ENCODE results near the gene FLOT2.
A peak's percentile ranks its signal among the peaks of the same experiment; 100 is the strongest.

FLOT2 gene, protein sequence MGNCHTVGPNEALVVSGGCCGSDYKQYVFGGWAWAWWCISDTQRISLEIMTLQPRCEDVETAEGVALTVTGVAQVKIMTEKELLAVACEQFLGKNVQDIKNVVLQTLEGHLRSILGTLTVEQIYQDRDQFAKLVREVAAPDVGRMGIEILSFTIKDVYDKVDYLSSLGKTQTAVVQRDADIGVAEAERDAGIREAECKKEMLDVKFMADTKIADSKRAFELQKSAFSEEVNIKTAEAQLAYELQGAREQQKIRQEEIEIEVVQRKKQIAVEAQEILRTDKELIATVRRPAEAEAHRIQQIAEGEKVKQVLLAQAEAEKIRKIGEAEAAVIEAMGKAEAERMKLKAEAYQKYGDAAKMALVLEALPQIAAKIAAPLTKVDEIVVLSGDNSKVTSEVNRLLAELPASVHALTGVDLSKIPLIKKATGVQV

DNA sequence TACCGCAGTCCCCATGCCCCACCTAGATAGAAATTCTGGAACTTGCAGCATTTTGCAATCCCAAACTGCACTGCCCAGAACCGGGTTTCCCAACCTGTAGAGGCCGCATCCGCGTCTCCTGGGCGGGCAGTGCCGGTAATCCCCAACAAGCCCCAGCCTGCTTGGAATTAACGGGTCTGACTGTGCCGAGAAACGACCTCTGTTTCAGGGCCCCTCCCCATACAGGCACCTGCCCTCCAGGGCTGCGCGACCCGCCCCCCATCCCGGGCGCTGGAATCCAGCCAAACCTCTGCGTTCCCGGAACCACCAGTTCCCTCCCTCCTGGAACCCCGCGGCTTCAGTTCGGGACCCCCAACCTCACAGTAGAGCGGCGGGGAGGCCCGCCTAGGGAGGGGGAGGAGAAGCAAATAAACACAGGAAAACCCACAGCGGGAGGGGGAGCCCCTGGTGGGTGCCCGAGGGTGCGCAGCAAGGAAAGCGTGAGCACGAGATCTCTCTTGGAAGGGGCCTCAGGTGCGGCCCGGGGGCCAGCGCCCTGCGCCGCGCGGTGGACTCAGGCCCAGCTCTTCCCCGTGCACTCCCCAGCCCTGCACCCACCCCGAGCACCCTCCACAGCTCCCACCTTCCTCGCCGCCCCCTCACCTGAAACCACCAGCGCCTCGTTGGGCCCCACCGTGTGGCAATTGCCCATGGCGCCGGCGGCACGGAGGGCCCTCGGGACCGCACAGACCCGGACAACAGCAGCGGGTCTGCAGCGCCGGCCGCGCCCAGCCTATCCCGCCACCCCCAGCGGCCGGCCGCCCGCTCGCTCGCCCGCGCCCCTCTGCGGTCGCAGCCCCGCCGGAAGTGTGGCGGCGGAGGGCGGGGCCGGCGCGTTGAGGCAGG lies at the start of gene FLOT2:
FLOT2 (minus strand) TSS at position 850 of the 885 bp plus-strand sequence; CDS start at position 691, 159 bp downstream.
- H3K36me3 ChIP-seq (ENCODE audit: control insufficient read depth in 1 of 2, insufficient read depth in 2 of 2, low read length in 2 of 2) = no peaks in the 10 kb centered on the region
- no peaks in the 10 kb centered on the region for H3K27me3 ChIP-seq (ENCODE audit: low read depth, low read length)
- no peaks in the 10 kb centered on the region for H3K9me3 ChIP-seq (ENCODE audit: control insufficient read depth in 1 of 2, low read length in 2 of 2)
- H3K4me1 ChIP-seq (ENCODE audit: control insufficient read depth in 1 of 2, insufficient read depth in 2 of 2, low read length in 2 of 2) = peaks cover 12 to 28% of the 10 kb centered on the region in 2 donors
- peak within 1 kb of the TSS; percentile 71 to 90 for H3K4me3 ChIP-seq (ENCODE audit: low read depth in 1 of 2, low read length in 2 of 2)
- H3K27ac ChIP-seq (ENCODE audit: low read length) = peak within 1 kb of the TSS; percentile 87

DNA sequence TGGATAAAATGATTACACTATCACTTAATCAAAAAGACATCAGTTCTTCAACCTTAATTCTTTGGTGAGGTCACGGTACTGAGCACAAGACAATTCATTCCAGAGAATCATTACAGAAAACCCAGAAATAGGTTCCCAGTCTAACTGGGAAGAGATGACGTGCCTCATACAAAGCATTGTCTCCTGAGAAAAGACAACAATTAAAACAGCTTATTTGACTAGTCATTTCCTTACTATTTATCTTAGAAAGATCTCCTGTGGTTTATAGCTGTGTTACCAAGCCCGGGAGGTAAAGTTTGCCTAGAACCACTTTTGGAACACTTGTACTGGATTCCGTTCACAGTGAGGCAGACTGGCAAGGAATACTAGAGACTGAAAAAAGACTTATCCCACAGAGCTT lies 48.7 kb upstream of the FLOT2 start:
- Histone ChIP-seq H3K4me3 (ENCODE audit: low read depth in 1 of 2, low read length in 2 of 2) (peak overlapping the region in 1 of 2 donors; percentile 7), H3K9me3 (ENCODE audit: control insufficient read depth in 1 of 2, low read length in 2 of 2) (no peaks in the 10 kb centered on the region), H3K27ac (ENCODE audit: low read length) (peak overlapping the region; percentile 60), H3K36me3 (ENCODE audit: control insufficient read depth in 1 of 2, insufficient read depth in 2 of 2, low read length in 2 of 2) (peaks cover 0 to 11% of the 10 kb centered on the region in 2 donors), H3K4me1 (ENCODE audit: control insufficient read depth in 1 of 2, insufficient read depth in 2 of 2, low read length in 2 of 2) (peaks cover 9 to 38% of the 10 kb centered on the region in 2 donors), H3K27me3 (ENCODE audit: low read depth, low read length) (no peaks in the 10 kb centered on the region)

DNA sequence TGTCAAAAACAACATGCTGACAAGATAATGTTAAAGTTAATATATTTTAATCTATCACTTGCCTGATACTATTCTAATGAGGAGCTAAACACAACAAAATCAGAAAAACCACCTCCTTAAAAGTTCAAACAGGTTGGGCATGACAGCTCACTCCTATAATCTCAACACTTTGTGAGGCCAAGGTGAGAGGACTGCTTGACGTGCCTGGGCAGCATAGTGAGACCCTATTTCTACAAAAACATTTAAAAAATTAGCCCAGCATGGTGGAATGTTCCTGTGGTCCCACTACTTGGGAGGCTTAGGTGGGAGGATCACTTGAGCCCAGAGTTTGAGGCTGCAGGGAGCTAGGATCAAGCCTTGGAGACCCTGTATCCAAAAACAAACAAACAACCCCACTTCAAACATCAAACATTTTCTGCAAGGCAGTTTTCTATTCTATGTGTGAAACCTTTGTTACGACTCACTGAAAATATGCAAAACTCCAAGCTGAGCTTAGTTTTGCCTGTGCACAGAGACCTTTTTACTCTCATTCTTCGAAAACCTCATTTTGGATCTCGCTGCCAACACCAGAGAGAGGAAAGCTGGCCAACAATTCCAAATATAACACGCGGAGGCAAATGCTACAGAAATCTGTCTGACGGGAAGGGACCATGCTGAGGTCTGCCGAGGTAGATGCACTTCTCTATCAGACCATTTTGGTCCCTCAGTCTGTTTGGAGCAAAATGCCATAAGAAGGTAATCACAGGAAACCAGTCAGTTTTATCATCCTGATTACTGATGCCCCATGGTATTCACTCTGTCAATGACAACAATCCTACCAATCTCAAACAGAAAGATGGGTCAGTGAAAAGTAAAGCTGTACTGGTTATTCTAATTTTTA lies 47.6 kb upstream of the FLOT2 start:
- Histone ChIP-seq H3K27me3 (ENCODE audit: low read depth, low read length) (no peaks in the 10 kb centered on the region), H3K4me1 (ENCODE audit: control insufficient read depth in 1 of 2, insufficient read depth in 2 of 2, low read length in 2 of 2) (peaks cover 9 to 49% of the 10 kb centered on the region in 2 donors), H3K9me3 (ENCODE audit: control insufficient read depth in 1 of 2, low read length in 2 of 2) (no peaks in the 10 kb centered on the region), H3K4me3 (ENCODE audit: low read depth in 1 of 2, low read length in 2 of 2) (no peak overlapping the region), H3K27ac (ENCODE audit: low read length) (no peak overlapping the region), H3K36me3 (ENCODE audit: control insufficient read depth in 1 of 2, insufficient read depth in 2 of 2, low read length in 2 of 2) (peaks cover 0 to 6% of the 10 kb centered on the region in 2 donors)

- H3K36me3 ChIP-seq (ENCODE audit: control insufficient read depth in 1 of 2, insufficient read depth in 2 of 2, low read length in 2 of 2) = peaks cover 0 to under 1% of the 10 kb centered on the region in 2 donors
- H3K27ac ChIP-seq (ENCODE audit: low read length) = no peak overlapping the region
- H3K4me3 ChIP-seq (ENCODE audit: low read depth in 1 of 2, low read length in 2 of 2) = no peak overlapping the region
- no peaks in the 10 kb centered on the region for H3K27me3 ChIP-seq (ENCODE audit: low read depth, low read length)
- H3K9me3 ChIP-seq (ENCODE audit: control insufficient read depth in 1 of 2, low read length in 2 of 2) = no peaks in the 10 kb centered on the region
- H3K4me1 ChIP-seq (ENCODE audit: control insufficient read depth in 1 of 2, insufficient read depth in 2 of 2, low read length in 2 of 2) = peaks cover 9 to 55% of the 10 kb centered on the region in 2 donors
These were observed 46.8 kb upstream of the FLOT2 start for GRCh38 chr17:28944343-28944742.

DNA sequence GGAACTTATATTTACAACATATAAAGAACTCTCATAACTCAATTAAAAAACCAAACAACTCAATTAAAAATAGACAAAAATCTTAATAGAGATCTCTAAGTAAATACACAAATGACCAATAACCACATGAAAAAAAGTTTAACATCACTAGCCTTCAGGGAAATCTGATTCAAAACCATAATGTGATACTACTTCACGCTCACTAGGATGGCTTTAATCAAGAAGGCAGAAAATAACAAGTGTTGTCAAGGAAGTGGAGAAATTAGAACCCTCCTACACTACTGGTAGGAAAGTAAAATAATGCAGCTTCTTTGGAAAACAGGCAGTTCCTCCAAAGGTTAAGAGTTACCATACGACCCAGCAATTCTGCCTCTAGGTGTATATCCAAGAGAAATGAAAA lies 45.4 kb upstream of the FLOT2 start:
- Histone ChIP-seq H3K27me3 (ENCODE audit: low read depth, low read length) (no peaks in the 10 kb centered on the region), H3K27ac (ENCODE audit: low read length) (no peak overlapping the region), H3K4me3 (ENCODE audit: low read depth in 1 of 2, low read length in 2 of 2) (no peak overlapping the region), H3K4me1 (ENCODE audit: control insufficient read depth in 1 of 2, insufficient read depth in 2 of 2, low read length in 2 of 2) (peaks cover 6 to 54% of the 10 kb centered on the region in 2 donors), H3K36me3 (ENCODE audit: control insufficient read depth in 1 of 2, insufficient read depth in 2 of 2, low read length in 2 of 2) (no peaks in the 10 kb centered on the region), H3K9me3 (ENCODE audit: control insufficient read depth in 1 of 2, low read length in 2 of 2) (no peaks in the 10 kb centered on the region)

DNA sequence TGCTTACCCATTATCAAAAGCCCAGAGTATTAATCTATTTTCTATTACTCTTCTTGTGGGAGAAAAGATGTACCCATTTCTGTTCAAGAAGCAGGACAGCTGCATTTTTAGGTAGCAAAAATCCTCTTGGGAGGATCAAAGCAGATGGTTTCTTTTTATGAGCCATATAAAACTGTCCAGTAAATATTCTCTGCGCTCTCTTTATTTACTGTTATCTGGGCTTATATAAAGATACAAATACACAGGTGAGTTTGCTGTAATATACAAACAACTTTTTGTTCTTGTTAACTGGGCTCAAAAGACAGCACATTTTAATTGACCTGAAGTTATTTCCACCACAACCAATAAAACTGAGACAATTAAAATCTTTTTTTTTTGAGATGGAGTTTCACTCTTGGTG lies 43.7 kb upstream of the FLOT2 start:
- Histone ChIP-seq H3K27ac (ENCODE audit: low read length) (no peak overlapping the region), H3K4me3 (ENCODE audit: low read depth in 1 of 2, low read length in 2 of 2) (no peak overlapping the region), H3K9me3 (ENCODE audit: control insufficient read depth in 1 of 2, low read length in 2 of 2) (no peaks in the 10 kb centered on the region), H3K27me3 (ENCODE audit: low read depth, low read length) (no peaks in the 10 kb centered on the region), H3K36me3 (ENCODE audit: control insufficient read depth in 1 of 2, insufficient read depth in 2 of 2, low read length in 2 of 2) (no peaks in the 10 kb centered on the region), H3K4me1 (ENCODE audit: control insufficient read depth in 1 of 2, insufficient read depth in 2 of 2, low read length in 2 of 2) (peaks cover 8 to 56% of the 10 kb centered on the region in 2 donors)

DNA sequence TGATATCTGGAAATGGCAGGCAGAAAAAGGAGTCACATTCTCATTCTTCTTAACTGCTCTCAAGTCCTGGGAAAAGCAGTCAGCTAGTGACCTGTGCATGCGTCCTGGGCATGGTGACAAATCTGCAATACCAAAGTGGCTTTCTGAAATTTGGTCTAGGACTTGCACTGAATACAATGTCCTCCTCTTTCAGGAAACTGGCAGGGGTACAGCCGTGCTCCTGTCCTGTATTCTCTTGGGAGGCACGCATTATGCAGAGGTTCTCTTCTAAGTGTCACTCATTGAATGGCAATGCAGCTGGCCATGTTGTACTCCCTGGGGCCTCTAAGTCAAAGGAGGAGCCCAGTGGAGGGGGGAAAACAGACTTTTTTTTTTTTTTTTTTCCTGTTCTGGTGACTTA lies 43.1 kb upstream of the FLOT2 start:
- Histone ChIP-seq H3K27ac (ENCODE audit: low read length) (no peak overlapping the region), H3K4me1 (ENCODE audit: control insufficient read depth in 1 of 2, insufficient read depth in 2 of 2, low read length in 2 of 2) (peaks cover 11 to 57% of the 10 kb centered on the region in 2 donors), H3K9me3 (ENCODE audit: control insufficient read depth in 1 of 2, low read length in 2 of 2) (no peaks in the 10 kb centered on the region)

GRCh38 chr17:28940142-28940541 lies 42.6 kb upstream of the FLOT2 start:
- no peaks in the 10 kb centered on the region for H3K36me3 ChIP-seq (ENCODE audit: control insufficient read depth in 1 of 2, insufficient read depth in 2 of 2, low read length in 2 of 2)
- no peaks in the 10 kb centered on the region for H3K27me3 ChIP-seq (ENCODE audit: low read depth, low read length)
- no peaks in the 10 kb centered on the region for H3K9me3 ChIP-seq (ENCODE audit: control insufficient read depth in 1 of 2, low read length in 2 of 2)
- peaks cover 12 to 54% of the 10 kb centered on the region in 2 donors for H3K4me1 ChIP-seq (ENCODE audit: control insufficient read depth in 1 of 2, insufficient read depth in 2 of 2, low read length in 2 of 2)
- no peak overlapping the region for H3K4me3 ChIP-seq (ENCODE audit: low read depth in 1 of 2, low read length in 2 of 2)
- no peak overlapping the region for H3K27ac ChIP-seq (ENCODE audit: low read length)

More for the DNA sequence above, 43.1 kb upstream of the FLOT2 start:
- no peak overlapping the region for H3K4me3 ChIP-seq (ENCODE audit: low read depth in 1 of 2, low read length in 2 of 2)
- H3K27me3 ChIP-seq (ENCODE audit: low read depth, low read length) = no peaks in the 10 kb centered on the region
- H3K36me3 ChIP-seq (ENCODE audit: control insufficient read depth in 1 of 2, insufficient read depth in 2 of 2, low read length in 2 of 2) = no peaks in the 10 kb centered on the region

GRCh38 chr17:28938552-28938951 lies 41.0 kb upstream of the FLOT2 start:
- Histone ChIP-seq H3K9me3 (ENCODE audit: control insufficient read depth in 1 of 2, low read length in 2 of 2) (no peaks in the 10 kb centered on the region), H3K36me3 (ENCODE audit: control insufficient read depth in 1 of 2, insufficient read depth in 2 of 2, low read length in 2 of 2) (no peaks in the 10 kb centered on the region), H3K4me1 (ENCODE audit: control insufficient read depth in 1 of 2, insufficient read depth in 2 of 2, low read length in 2 of 2) (peaks cover 12 to 48% of the 10 kb centered on the region in 2 donors), H3K4me3 (ENCODE audit: low read depth in 1 of 2, low read length in 2 of 2) (no peak overlapping the region), H3K27me3 (ENCODE audit: low read depth, low read length) (no peaks in the 10 kb centered on the region), H3K27ac (ENCODE audit: low read length) (no peak overlapping the region)

- H3K4me3 ChIP-seq (ENCODE audit: low read depth in 1 of 2, low read length in 2 of 2) = no peak overlapping the region
- H3K9me3 ChIP-seq (ENCODE audit: control insufficient read depth in 1 of 2, low read length in 2 of 2) = no peaks in the 10 kb centered on the region
- H3K27ac ChIP-seq (ENCODE audit: low read length) = no peak overlapping the region
- H3K36me3 ChIP-seq (ENCODE audit: control insufficient read depth in 1 of 2, insufficient read depth in 2 of 2, low read length in 2 of 2) = no peaks in the 10 kb centered on the region
- H3K4me1 ChIP-seq (ENCODE audit: control insufficient read depth in 1 of 2, insufficient read depth in 2 of 2, low read length in 2 of 2) = peaks cover 12 to 55% of the 10 kb centered on the region in 2 donors
- H3K27me3 ChIP-seq (ENCODE audit: low read depth, low read length) = no peaks in the 10 kb centered on the region
These were observed 39.7 kb upstream of the FLOT2 start for GRCh38 chr17:28937044-28937729.

All from muscle layer of duodenum (tissue), 2 donors.